ENCODE data around the gene MBNL1. TPM values are rescaled to one million over a fixed set of nuclear protein-coding genes. Genes with fewer than 3 reads are reported as not detected.

Gene MBNL1
- total RNA-seq, 1 experiment from 2014 or later: 163 TPM

DNA sequence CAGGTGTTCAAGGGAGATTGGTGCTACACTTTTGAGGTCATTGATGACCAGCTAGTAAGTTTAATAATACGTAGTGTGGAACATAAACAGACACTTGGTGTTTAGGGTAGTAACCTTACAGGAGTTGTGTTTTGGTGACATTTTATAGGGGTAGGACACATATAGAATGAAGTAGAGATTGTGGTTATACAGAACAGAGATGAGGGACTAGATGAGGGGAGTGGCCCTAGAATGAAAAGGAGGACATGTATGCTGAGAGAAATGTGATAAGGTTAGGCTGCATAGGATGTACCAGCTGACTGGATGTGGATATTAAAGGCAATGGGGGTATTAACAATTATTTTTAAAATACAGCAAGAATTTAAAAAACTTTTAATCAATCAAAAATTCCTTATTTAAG, 8.0 kb downstream of the MBNL1 start:
- no peak for DNase-seq (ENCODE audit: low spot score)

DNA sequence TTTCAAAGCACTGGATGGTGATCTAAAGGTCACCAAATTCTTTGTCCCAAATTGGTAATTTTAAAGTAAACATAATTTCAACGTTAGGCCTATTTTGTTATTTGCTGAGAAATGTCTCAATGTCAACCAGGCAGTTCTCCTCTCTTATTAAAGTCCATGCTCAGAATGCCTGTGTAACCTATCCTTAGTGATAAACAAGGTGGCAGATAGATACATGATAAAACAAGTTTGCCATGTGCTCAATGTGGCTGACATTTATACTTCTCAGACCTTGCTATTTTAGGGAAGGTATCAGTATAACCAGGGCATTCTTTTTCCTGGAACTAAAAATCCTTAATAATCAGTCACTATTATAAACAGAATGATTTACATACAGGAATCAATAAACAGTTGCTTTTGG, 8.5 kb downstream of the MBNL1 start:
- no peak for DNase-seq (ENCODE audit: low spot score)

DNA sequence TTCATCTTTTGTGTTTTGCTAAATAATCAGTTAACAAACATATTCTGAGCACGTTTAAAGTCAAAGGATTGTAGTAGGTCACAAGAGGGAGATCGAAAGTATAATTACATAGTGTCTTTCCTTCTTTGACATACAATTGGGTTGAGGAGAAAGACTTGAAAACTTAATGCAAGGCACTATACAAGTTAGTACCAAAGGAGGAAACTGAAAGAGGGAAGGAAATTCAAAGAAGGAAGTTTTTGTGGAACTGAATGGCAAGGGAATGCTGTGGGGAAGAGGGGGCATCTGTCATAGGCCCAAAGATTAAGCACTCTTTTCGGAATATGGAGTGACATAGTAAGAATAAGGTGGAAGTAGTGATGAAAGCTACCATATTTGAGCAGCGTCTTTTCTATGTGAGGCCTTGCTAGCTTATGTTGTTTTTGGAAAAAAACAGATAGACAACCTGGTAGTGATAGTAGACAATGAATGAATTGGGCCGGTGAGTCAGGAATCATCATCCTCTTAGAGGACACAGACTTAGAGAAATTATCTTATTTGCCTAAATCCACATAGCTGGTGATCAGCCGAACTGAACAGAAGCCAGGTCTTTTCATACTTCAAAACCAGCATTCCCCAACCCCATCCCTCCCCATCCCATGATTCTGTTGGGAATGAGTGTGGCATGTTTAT, 10.2 kb downstream of the MBNL1 start:
- DNase-seq (ENCODE audit: low spot score): no peak

DNA sequence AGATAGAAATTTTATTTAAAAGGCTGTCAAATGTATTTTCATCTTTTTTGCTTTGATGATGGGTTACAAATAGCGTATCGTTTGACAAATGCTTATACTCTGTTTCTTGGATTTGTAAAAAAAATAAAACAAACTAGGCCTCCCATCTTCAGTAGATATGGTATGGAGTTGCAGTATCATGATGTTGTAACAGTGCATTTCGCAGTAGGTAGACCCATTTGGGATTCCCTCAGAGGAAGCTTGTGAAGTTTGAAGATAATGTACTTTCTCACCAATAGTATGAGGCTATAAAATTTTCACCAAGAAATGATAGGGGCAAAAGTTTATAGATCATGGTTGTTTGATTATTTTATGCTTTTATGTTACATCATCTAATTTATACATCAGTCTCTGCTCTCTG, 10.8 kb downstream of the MBNL1 start:
- DNase-seq (ENCODE audit: low spot score): no peak

DNA sequence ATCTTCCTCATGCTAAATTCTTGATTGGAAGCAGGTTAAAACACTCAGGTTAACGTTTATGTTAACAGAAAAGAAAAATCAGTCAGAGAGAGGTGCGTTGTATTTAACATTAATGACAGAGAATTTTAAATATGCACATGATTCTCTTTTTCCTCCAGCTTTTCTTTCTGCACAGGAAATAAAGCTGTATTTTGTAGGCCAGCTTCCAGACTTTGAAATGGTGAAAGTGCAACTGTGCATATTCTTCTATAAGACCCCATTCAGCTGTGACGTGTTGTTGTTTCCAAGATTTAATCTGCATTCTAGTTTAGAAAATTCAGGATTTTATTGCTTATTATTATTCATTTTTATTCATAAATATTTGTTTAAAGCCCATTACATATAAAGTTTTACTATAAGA, 11.8 kb downstream of the MBNL1 start:
- DNase-seq (ENCODE audit: low spot score): no peak

DNA sequence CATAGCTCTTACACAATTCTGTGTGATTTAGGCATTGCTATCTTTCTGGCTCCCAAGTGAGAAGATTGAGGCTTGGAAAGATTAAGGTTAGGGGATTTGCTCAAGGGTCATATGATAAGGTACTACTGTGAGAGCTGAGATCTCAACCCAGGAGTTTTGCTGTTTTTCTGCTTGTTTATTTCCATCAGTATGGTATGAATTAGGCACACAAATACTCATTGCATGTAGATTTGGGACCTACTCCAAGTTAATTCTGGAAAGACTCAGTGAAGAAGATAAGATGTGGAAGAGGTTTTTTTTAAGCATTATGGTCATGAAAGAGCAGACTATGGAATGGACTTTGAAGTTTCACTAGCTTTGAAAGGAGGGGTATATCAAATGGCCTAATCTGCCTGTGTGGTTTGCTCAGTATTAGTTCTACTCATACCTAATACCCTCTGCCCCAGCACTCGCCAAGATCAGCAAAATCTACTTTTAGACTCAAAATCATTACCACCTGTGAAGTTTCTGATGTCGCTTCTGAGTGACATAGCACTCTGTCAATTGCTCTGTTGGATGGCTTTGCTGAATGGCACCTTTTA, 12.5 kb downstream of the MBNL1 start:
- no peak for DNase-seq (ENCODE audit: low spot score)

DNA sequence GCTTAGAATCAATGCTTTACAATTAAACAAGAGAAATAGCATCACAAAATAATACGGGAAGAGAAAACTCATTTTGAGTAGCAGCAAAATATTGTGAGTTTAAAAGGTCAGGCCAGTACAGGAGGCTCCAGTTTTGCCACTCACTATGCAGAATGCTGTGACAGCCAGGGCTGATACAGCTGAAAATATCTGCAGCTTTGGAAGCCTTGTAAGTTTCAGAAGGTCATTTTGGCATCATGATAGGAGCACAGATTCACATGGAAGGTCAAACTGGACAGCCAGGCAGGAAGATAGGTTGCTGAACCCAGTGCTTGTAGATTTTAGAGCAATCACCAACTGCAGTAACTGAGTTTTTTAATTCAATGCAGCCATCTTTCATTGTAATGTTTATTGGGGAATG, 14.1 kb downstream of the MBNL1 start:
- DNase-seq (ENCODE audit: low spot score): no peak

DNA sequence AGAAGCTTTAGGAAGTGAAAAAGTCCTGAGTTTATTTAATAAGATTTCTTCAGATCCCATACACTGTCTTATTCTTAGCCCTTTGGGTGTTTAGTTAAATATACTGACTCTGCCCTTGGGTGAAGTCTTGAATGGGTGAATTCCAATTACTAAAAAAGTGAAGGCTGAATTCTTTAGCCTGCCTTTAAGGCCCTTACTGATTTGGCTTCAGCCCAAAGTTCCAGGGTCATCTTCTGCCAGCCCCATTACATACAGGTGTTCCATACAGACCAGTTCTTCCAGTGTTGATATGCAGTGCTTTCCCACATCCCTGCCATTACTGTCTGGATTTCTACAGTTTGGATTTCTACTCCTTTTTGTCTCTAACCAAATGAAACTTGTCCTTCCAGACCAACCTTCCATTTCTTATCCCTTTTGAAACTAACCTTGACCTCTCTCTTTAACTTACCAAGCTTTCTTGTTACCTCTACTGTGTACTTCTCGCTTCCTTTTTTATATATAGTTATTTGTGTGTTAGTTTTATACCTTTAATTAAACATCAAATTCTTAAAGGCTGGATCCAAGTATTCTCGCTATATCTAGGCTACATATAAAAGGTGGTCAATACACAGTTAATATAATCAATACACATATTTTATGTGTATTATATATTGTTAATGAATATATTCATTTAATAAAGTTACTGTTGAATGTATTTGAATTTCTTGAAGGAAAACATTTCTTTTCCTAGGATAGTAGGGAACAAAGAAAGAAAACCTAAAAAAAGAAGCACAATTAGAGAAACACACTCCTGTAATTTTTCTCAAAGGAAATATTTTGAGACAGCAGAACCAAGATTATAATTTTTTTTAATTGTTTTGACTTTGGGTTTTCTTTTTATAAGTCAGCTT, 15.0 kb downstream of the MBNL1 start:
- DNase-seq (ENCODE audit: low spot score): peak; percentile 76

DNA sequence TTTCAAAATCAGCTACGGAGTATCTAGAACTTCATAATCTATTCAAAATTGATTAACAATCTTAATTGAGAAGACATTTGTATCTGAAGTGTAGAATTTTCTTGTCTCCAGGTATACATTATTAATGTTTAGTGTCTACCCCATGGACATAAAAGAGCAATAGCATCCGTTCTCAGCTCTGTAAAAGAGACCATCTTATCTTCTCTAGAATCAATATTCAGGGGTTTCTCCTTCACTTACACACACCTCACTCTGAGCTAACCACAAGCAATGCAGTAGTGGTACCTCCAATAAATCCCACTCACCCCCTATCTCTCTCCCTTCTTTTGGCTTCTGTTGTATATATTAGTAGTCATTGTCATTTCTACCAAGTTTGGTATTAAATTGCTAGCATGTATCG, 16.2 kb downstream of the MBNL1 start:
- DNase-seq (ENCODE audit: low spot score): no peak

DNA sequence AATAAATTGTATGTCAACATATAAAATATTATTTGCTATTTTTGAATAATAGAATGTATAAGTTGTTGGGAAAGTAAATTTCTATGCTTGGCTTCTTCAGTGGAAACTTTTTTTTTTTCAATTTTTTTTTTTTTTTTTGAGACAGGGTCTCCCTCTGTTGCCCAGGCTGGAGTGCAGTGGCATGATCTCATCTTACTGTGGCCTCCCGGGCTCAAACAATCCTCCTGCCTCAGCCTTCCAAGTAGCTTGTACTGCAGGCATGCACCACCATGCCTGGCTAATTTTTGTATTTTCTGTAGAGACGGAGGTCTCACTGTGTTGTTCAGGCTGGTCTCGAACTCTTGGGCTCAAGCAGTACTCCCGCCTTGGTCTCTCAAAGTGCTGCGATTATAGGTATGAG, 16.8 kb downstream of the MBNL1 start:
- DNase-seq (ENCODE audit: low spot score): no peak

DNA sequence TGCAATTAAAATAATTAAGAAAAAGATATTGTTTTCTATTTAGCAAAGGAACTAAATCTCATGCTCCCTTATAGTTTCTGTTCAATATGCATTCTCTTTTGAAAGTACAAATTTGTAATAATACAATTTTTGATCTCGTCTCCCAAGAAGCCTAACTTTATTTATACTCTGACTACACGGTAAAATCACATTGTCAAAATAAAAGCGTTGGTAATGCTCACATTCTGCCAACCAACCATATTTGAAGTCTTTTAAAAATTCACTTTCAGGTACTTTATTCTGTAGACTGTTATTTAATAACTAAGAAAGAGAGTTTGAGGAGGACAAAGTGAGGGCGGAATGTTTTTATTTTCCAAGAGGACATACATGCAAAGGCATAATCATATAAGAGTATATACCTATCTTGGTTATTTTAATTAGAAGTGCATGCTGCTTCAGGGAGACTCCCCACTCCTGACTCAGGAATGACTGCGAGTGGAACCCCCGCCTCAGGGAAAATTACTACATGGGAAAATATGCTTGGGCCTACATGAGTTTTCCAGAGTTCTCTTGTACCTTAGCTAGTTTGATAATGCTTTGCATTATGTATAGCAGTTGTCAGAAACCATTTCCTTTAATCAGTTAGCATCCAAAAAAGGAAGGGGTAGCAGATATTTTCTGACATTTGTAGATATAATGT, 19.3 kb downstream of the MBNL1 start:
- DNase-seq (ENCODE audit: low spot score): no peak

DNA sequence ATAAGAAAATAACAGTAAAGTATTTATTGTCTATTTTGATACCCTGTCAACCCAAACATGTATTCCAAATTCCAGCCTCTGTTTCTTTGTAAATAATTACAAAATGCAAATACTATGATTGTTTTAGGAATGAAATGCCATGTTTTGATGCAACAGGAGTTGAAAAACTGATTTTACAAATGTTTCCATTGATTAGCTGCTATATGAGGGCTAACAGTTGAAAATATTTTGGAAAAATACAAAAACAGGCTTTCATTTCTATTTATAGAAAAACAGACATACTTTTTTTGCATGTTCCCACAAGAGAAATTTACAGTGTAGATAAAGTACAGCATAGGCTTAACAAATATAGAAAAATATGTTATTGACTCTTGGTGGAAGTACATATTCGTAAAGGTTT, 20.0 kb downstream of the MBNL1 start:
- no peak for DNase-seq (ENCODE audit: low spot score)

DNA sequence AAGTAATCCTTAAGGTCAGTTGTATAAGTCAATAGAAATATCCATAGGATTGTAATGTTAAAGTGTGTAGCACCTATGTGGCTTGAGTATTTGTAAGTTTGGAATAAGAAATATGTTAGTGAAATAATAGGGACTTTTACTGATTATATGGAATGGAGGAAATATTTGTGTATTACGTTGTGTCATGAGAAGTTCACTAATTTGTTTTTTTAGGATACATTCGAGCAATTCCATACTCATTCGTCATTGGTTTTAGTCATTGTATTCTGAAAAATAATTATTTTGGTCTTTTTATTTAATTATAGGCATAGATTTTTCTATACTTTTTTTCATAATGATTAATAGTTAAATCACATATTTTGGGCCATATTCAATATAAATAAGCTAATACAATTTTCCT, 21.0 kb downstream of the MBNL1 start:
- no peak for DNase-seq (ENCODE audit: low spot score)

DNA sequence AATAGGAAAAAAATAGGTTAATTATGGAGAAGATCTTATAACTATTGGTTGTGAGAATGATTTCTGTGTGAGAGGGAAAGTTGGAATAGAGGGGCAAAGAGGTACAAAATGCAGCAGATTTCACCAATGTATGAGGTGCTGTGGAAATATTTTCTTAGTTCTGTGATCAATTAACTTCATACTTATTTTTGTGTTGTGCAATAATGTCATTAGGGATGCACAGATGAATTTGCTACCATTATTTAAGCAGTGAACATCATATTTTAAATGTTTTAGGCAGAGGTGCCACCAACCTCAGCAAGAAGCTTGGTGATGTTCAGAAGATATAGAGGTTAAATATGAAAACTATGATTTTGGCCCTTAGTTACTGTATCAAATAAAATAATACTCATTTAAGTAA, 21.6 kb downstream of the MBNL1 start:
- DNase-seq (ENCODE audit: low spot score): no peak

DNA sequence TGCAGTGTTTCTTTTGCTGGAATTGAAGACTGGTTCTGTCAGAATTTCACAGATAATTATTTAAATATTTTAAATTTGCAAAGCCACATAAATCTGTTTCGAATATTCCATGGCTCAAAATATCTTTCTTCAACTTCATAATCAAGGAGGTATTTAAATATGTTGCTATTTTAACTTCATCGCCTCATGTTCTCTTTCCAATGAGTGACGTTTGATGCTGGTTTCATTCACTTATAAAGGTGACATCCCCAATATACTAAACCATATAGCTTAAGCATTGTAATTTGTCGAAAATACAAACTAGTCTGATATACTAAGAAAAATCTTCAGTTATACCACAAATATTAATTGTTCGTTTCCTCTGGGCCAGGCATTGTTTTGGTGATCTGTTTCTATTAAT, 22.5 kb downstream of the MBNL1 start:
- DNase-seq (ENCODE audit: low spot score): no peak

DNA sequence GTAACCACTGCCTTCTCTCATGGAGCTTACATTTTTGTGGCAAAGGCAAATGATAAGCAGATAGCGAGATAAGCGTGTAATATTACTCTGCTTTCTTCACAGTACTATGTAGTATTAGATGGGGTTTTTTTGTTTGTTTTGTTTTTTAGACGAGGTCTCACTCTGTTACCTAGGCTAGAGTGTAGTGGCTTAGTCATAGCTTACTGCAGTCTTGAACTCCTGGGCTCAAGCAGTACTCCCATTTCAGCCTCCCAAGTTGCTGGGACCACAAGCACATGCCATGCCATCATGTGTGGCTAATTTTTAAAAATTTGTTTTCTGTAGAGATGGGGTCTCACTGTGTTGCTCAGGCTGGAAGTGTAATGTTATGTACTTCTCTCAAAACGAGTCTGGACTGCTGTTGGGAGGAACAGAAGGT, 22.9 kb downstream of the MBNL1 start:
- DNase-seq (ENCODE audit: low spot score): no peak

DNA sequence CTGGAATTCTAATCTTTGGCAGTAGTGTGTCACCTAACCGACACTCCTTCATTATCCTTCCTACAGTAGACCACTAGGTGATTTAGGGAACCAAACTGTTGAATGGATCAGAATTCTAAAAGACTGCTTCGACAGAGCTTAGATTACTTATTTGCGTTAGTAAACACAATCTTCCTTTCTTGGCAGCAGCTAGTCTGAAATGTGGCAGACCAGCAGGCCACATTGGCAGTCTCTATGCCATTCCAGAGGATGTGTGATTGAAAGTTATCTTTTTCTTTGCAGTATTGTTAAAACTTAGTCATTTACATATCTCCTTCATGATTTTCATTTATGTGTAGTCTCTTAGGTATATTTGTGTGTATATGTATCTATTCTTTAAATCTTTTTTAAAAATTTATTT, 23.6 kb downstream of the MBNL1 start:
- DNase-seq (ENCODE audit: low spot score): no peak

DNA sequence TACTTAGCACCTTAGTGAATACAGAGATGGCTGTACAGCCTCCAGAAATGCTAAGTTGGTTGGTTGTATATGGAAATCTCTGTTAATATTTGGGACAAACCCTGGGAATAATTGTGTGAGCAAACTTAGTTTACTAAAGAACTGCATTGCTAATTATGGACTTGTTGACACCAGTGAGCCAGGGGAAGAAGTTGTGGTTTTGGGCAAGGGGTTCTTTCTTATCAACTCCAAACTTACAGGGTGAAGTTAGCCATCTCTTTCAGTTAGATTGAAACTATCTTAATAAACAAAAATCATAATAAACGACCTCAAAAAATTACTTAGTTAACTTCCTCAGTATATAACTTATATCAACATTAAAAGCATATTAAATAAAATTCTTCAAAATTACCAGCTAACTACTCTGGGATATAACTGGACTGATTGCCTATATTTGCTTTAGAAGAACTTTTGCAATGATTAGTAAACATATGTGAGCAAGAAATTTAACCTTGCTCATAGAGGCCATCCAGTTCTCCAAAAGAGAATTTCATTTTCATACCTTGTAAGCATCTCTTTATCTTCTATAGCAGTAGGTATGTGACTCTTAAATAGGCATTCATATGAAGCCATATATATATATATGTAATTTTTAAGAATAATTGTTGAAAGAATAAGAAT, 24.7 kb downstream of the MBNL1 start:
- no peak for DNase-seq (ENCODE audit: low spot score)

DNA sequence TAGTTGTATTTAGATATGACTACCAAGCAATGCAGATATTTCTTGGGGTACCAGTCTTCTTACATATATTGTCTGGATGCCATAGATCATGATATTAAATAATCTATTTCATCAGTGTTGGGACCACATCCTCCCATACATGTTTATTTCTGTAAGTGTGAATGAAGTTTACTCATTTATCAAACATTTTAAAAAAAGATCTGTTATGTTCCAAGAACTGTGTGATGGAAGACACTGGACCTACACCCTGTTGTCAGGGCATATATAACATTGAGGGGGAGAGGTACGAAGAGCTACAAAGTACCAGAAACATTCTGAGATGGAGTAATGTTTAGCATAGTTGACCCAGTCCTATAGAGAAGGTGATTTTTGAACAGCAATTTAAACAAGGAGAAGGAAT, 26.6 kb downstream of the MBNL1 start:
- no peak for DNase-seq (ENCODE audit: low spot score)

DNA sequence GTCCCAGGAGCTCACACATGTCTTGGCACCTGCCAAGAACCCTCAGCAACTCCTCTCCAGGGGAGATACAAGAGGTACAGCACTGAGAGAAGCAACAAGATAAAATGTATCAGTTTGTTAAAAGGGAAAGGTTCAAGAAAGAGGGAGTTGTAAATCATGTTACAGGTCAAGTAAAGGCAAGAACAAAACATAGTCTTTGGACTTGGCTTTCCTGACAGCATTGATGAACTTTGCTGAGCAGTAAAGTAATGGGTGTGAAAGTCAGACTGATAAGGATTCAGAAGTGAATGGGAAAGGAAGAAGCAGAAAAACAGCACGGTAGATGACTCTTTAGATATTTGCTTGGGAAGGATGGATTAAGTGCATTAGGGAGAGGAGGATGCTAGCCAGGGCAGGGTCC, 27.1 kb downstream of the MBNL1 start:
- DNase-seq (ENCODE audit: low spot score): no peak

DNA sequence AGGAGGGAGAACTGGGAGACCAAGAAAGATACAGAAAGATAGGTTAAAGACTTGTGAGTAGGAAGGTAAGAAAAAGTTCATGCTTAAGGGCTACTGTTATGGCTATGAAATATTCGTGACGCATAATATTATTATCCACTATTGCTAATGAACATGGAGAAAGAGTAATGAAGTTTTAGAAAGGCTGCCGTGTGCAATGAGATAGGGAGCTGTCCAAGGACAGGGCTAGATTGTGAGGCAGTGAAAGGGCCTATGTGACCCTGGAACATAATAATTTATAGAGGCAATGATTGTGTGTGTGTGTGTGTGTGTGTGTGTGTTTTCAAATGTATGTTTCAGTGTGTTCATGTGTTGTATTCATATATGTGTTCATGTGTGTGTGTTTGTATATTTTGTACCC, 27.7 kb downstream of the MBNL1 start:
- DNase-seq (ENCODE audit: low spot score): no peak

DNA sequence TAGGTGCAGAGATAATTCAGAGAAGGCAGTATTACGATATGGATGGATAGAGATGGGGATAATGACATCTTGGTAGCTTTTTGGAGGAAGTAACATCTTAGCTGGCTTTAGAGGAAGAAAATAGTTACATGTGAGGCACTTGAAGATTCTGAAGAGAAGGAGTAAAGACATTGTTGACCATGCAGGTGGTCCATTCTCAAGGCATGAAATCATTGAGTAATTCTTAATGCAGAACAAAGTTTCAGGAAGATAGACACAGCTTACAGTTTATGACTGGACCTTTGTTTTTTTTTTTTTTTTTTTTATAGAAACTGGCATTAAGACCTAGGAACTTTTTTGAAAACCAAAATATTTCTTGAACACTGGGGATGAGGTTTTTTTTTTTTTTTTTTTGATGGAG, 28.2 kb downstream of the MBNL1 start:
- no peak for DNase-seq (ENCODE audit: low spot score)
